COLO668 (cell line): ENCODE results near the gene RGS10.
"Not testable (repeated sequence)": the region's sequence is repeated elsewhere in the genome, so short reads cannot be mapped to it uniquely, and the experiment has no call there.

Experiments
- DNase-seq: peaks from one replicate; lab custom pipeline; 2025; ENCODE audit not compliant: unreplicated experiment; lab: John Stamatoyannopoulos, UW

RGS10 gene

DNA sequence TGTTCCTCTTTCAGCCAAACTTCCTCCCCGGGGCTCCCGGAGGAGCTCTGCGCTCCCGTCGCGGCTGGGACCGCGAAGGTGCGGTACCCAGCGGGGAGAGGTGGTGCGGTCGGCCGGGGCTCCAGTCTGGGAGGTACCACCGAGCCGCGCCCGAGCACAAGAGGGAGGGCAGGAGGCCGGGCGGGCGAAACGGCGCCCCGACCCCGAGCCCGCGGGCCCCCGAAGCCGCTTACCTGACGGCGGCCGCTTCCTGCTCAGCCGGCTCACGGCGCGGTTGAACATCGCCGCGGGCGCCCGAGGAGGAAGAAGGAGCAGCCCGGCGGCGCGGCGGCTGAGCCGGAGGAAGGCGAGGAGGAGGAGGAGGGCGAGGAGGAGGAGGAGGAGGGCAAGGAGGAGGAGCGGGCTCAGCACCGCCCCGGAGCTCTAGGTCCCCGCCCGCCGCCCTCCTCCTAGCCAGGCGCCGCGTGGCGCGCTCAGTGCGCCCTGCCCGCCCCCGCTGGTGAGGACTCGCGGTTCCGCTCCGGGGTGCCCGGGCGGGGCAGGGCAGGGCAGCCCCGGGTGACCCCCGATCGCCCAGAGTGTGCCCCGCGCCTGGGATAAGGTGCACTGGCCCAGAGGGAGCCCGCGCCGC lies at the start of gene RGS10:
Gene RGS10, minus strand, starts transcription at position 363 of the 631 bp plus-strand sequence. Its CDS starts 81 bp downstream, at position 282.
- DNase-seq = peak; percentile 19

DNA sequence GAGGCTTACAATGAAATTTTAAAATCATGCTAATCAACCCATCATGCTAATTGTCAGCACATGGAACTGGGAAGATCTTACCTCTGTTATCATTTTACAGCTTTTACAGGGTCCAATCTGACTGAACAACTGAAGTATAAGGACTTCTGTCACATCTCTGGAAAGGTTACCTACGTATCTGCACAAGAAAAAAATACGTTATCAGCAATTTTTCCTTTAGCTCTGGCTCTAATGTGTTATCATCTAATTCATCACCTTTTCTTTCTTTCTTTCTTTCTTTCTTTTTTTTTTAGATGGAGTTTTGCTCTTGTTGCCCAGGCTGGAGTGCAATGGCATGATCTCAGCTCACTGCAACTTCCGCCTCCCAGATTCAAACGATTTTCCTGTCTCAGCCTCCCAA lies 45.6 kb upstream of the RGS10 start:
- DNase-seq = no peak

GRCh38 chr10:119578355-119578754 lies 35.8 kb upstream of the RGS10 start:
- DNase-seq = no peak

DNA sequence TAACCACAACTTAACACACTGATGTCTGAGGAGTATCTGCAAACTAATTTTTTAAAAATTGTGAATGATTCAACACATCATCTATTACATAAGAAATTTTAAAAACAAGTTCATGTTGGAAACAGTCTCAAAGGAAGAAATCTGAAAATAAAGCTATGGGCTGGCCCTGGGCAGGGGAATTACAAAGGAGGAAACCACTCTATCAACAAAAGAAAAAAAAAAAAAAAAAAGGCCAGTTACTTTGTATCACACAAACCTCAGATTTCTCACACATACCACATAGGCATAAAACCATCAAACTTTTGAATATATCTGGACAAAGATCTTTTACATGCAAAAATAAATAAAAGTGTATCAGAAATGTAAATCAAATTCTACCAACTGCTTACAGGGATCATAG lies 33.5 kb upstream of the RGS10 start:
- DNase-seq = no peak

GRCh38 chr10:119575506-119575905 lies 33.0 kb upstream of the RGS10 start:
- no peak for DNase-seq

DNA sequence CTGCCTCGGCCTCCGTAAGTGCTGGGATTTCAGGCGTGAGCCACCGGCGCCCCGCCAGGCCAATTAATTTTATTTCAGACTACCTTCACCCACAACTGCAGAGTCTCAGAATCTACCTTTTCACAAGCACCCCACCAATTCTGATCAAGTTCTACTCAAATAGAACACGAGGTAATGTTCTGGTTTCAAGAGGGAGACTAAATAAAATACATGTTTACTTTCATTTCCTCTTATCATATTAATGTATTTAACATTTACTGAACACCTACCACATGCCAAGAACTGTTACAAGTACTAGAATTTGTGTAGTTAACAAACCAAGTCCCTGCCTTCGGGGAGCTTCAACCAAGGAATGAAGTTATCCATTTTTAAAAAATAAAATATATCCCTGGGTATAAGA lies 25.5 kb upstream of the RGS10 start:
- no peak for DNase-seq

- no peak for DNase-seq
These were observed 19.6 kb upstream of the RGS10 start for GRCh38 chr10:119562097-119562496.

GRCh38 chr10:119559511-119559910 lies 17.0 kb upstream of the RGS10 start:
- DNase-seq = not testable (repeated sequence)

GRCh38 chr10:119556081-119556480 lies 13.6 kb upstream of the RGS10 start:
- not testable (repeated sequence) for DNase-seq

- no peak for DNase-seq
These were observed 12.8 kb upstream of the RGS10 start for GRCh38 chr10:119555178-119555784.

- DNase-seq = no peak
These were observed 8.3 kb upstream of the RGS10 start for GRCh38 chr10:119550827-119551226.

DNA sequence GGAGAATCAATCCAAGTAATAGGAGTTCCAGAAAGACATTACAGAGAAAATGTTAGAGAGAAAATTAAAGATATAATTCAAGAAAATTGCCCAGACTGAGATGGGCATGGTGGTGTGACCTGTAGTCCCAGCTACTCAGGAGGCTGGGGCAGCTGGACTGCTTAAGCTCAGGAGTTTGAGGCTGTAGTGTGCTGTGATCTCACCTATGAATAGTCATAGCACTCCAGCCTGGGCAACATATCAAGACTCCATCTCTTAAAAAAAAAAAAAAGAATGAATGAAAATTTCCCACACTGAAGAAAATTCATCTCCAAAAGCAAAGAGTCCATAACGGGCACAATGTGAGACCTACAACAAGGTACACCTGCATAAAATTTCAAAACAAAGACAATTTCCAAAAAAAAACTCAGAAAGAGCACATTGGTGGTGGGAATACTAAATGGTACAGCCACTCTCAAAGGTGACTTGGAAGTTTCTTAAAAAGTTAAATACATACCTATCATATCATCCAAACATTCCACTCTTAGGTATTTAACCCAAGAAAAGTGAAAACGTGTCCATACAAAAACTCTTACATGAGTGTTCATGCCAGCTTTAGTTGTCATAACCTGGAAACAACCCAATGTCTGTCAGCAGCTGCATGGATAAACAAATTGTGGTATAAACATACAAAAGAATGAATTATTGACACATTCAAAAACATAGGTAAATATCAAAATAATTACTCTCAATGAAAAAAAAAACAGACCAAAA lies 6.9 kb upstream of the RGS10 start:
- no peak for DNase-seq

DNA sequence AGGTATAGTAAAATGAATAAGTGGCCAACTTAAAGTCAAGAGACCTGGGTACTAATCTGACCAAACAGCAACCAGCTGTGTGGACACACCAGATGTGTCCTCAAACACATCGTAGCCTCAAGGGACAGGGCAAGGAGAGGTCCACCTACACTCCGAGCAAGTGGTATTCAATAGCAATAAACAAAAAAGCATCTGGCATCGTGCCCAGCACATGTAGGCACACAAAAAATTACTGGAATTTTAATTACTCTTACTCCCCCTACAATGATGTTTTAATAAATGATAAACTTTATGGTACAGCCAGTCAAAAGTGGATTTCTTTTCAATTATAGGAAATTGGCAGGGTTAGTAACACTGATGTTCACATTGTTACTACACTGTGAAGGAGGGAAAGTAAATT lies 3.5 kb upstream of the RGS10 start:
- no peak for DNase-seq

DNA sequence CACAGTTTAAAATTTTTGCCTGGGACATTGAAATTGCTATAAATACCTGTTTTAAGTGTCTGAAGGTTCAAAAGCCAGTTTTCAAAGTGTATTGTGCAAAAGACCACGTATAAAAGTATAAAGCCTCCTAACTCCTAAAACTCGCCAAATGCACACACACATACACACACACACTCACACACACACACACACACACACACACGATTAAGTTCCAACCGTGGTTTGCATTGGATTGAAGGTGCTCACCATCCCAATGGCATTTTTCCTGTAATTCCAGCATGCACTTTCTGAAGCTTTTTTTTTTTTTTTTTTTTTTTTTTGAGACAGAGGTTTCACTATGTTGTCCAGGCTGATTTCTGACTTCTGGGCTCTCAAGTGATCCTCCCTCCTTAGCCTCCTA lies 2.8 kb upstream of the RGS10 start:
- DNase-seq = no peak

DNA sequence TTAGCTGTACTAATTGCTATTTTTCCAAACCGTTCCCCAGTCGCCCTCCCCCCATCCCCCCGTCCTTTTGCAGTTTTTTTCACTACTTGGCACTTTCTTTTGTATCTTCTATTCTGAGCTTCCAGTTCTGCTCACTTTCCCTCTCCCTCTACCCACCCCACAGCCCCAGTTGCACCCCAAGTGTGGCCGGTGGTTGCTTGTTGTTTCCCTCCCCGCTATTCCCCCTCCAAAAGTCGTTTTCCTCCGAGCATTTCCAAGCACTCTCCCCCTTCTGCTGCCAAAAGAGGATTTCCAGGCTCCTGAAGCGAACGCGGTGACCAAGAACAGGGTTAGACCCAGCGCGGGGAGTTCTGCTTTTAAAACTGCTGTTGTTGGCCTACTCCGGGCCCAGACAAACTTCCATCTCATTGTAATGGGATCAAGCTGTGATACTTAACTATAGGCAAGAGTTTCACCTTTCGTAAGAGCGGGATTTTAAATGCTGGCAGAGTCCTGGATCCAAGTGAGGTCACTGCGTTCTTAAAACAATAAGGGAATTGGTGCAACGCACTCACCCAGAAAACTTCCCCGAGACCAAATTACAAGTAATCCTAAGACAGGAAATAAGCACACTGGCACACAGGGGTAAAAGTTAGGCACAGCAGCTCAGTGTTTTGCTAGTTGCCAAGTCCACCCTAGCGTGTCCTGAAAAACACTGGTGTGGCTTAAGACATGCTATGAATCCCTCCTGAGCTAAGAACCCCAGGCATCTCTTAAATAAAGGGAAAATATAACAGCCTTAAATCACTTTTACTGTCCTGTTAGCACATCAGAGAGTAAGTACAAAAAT lies 1.5 kb upstream of the RGS10 start:
- DNase-seq = no peak

DNA sequence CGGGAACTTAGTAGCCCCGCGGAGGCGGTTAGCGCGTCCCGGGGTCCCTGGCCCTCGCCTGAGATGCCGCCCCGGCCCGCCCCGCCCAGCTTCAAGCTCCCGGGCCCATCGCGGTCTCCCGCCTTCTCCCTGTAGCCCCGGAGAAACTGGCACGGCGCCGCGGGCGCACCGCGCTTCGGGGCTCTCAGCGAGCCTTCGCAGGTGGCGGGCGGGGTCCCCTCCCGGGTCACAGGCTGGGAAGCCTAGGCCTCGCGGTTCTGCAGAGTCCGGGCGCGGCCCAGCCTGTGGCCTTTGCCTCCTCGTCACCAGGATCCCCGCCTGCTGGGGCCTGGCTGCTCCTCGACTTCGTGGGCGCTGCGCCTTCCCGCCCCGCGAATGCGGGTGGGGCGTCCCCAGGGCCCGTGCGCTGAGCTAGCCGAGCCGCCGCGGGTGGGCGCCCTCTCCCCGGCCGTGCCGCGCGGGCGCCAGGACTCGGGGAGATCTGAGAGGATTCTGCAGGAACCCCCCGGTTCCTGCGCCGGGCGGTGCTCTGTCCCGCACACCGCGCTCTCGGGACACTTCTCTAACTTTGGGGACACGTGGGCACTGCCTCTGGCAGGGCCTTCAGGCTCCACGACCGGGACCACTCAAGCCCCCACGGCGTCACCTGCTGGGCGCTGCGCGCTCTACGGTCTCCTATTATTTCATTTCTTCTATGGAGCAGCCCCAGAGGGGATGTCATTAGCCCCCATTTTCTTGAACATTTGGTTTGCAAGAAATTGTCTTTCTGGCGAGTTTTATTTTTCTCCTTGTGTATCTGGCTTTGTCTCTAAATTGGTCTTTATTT lies 682 bp upstream of the RGS10 start:
- peak; percentile 38 for DNase-seq

DNA sequence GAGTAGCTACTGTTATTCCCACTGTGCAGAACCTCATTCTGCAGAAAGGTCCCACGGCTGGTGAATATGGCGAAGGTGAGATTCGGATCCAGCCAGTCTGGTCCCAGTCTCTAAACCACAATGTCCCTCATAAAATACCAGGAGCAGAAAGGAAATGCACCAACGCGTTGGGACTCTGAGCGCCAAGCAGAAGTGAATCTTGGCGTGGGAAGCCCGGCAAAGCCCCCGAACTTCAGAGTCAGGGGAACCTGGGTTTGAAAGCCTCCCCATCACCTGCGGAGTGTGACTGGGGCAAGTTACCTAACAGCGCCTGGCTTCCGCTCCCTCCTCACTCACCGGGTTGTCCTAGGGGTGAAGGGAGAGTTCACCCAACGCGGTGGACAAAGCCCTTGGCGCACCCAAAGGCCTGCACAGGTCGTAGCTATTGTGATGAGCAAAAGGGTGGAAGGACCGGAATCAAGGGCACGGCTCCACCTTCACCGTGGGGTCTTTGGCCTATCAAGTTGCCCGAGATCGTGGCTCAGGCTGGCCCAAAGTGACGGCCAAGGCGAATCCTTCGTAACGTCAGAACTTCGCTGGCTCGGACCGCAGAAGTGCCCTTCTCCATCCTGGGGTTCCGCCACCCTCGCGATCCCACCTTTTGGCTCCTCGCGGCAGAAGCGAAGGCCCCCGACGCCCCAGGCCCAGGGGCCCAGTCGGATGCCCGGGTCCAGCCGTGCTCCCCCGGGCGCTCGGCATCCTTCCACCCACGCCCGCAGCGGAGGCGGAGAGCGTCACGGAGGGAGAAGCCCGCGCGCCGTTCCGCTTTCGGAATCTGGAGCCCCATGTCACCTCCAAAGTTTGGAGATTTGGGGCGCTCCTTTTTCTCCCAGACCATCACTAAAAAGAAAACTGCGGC lies 811 bp downstream of the RGS10 start:
- DNase-seq = no peak

DNA sequence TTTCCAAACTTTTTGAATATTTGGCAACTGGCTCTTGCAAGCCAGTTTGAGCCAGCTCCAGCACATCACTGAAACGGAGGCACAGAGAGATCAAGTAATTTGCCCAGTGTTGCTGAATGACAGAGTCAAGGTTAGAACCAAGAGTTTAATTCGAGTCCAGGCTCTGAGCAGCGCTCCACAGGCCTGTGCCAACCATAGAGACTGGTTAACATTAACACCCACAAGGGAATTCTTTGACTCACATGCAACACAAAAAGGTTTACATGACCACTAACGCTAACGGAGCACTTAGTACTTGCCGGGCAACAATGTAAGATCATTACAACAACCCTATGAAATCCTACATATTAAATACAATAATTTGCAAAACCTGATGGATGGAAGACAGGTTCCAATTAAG lies 1.5 kb downstream of the RGS10 start:
- no peak for DNase-seq

GRCh38 chr10:119540038-119540437 lies 2.5 kb downstream of the RGS10 start:
- no peak for DNase-seq
